ENCODE measurements around the gene CRIM1.
A peak's percentile ranks its signal among the peaks of the same experiment; 100 is the strongest.
"Not testable (repeated sequence)": the region's sequence is repeated elsewhere in the genome, so short reads cannot be mapped to it uniquely, and the experiment has no call there.

Gene CRIM1, protein sequence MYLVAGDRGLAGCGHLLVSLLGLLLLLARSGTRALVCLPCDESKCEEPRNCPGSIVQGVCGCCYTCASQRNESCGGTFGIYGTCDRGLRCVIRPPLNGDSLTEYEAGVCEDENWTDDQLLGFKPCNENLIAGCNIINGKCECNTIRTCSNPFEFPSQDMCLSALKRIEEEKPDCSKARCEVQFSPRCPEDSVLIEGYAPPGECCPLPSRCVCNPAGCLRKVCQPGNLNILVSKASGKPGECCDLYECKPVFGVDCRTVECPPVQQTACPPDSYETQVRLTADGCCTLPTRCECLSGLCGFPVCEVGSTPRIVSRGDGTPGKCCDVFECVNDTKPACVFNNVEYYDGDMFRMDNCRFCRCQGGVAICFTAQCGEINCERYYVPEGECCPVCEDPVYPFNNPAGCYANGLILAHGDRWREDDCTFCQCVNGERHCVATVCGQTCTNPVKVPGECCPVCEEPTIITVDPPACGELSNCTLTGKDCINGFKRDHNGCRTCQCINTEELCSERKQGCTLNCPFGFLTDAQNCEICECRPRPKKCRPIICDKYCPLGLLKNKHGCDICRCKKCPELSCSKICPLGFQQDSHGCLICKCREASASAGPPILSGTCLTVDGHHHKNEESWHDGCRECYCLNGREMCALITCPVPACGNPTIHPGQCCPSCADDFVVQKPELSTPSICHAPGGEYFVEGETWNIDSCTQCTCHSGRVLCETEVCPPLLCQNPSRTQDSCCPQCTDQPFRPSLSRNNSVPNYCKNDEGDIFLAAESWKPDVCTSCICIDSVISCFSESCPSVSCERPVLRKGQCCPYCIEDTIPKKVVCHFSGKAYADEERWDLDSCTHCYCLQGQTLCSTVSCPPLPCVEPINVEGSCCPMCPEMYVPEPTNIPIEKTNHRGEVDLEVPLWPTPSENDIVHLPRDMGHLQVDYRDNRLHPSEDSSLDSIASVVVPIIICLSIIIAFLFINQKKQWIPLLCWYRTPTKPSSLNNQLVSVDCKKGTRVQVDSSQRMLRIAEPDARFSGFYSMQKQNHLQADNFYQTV

DNA sequence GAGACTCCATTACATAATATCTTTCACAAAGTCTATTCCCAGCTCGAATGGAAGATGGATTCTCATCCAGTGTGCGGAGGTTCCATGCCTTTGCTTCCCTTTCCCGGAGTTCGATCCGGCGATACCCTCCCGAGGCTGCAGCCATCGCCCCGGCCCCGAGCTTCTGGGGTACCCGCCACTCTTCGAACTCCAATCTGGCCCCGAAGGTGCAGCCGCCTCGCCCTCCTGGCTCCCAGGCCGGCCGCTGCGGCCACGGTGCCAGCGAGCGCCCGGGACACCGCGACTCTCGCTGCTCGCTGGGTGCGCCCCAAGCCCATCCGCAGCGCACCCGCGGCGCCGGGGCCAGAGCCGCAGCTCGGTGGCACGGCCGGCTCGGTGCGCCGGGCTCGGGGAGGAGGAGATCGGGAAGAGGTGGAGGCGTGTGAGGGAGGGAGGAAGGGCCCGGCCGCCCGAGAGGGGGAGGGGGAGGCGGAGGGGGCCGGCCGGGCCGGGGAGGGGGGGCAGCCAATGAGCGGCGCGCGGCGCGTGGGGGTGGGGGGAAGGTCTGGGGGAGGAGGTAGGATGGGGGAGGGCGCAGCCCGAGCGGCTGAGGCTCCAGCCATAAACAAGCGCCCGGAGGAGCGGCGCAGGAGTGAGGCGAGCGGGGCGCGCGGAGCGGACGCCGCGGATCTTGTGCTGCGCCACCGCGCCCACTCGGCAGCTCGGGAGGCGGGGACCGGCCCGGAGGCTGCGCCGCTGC, at the start of gene CRIM1:
Gene CRIM1 (plus strand): TSS at position 628 of the 739 bp plus-strand sequence. CDS start 515 bp downstream, outside the sequence.
- TF ChIP-seq CTCF (conservative IDR thresholded peaks at IDR 0.05): no peak
- no peak for TF ChIP-seq ZFX (IDR thresholded peaks at IDR 0.05)
- H3K27ac ChIP-seq: peak within 1 kb of the TSS; percentile 48

DNA sequence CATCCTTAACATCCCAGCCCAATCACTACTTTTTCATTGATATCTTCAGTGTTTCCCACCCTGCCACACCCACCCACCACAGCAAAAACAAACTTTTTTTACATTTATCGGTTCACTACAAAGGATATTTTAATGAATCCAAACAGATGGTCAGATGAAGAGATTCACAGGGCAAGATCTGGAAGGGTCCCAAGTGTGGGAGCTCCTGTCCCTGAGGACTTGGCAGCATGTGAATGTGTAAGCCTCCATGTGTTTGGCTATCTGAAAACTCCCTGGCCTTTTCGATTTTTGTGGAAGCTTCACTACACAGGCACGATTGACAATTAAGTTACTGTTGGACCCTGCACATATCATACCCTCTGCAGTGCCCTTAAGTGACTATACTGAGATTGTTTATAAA, 48.1 kb upstream of the CRIM1 start:
- H3K27ac ChIP-seq: no peak overlapping the region
- TF ChIP-seq CTCF (conservative IDR thresholded peaks at IDR 0.05): no peak

DNA sequence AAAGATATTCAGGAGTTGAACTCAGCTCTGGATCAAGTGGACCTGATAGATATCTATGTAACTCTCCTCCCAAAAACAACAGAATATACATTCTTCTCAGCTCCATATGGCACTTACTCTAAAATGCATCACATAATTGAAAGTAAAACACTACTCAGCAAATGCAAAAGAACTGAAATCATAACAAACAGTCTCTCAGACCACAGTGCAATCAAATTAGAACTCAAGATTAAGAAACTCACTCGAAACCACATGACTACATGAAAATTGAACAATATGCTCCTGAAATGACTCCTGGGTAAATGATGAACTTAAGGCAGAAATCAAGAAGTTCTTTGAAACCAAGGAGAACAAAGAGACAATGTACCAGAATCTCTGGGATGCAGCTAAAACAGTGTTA, 45.1 kb upstream of the CRIM1 start:
- not testable (repeated sequence) for H3K27ac ChIP-seq

DNA sequence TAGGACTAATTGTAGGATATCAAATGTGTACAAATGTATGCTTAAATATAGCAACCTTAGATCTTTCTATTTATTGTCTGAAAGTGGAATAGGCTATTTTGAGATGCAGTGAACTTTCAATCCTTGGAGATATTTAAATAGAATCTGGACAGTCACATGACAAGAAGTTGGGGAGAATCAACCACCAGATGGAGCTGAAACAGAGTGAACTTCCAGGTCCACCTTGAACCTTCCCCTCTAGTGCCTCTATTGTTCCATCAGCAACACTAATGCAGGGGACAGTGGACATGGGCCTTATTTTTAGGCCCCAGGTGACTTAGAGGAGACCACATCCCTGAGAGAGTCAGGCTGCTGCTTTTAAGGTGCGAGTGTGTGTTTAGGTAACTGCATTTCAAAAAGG, 37.0 kb upstream of the CRIM1 start:
- TF ChIP-seq CTCF (conservative IDR thresholded peaks at IDR 0.05) (peak; percentile 21; the same call in 1 of the 2 replicates), ZFX (IDR thresholded peaks at IDR 0.05) (no peak)
- no peak overlapping the region for H3K27ac ChIP-seq

DNA sequence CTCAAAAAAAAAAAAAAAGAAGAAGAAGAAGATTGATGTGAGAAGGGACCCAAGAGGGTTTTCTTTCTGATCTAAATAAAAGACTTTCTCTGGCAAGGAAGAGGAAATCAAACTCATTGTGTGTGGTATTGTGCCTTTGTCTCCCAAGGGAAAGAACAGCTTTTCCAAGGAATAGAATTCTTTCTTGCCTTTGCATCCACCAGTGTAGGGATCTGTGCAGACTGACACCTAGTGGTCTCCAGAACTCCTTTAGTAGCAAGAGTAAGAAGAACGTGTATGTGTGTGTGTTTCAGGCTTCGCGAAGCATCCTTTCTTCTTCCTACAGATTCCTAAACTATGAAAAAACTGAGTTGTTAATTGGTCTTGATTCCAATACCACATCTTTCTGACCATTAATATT, 33.5 kb upstream of the CRIM1 start:
- no peak for TF ChIP-seq ZFX (IDR thresholded peaks at IDR 0.05)
- peak; percentile 36 for TF ChIP-seq CTCF (conservative IDR thresholded peaks at IDR 0.05)
- H3K27ac ChIP-seq: no peak overlapping the region

GRCh38 chr2:36326286-36326685, 29.3 kb upstream of the CRIM1 start:
- no peak overlapping the region for H3K27ac ChIP-seq
- TF ChIP-seq ZFX (IDR thresholded peaks at IDR 0.05) (no peak), CTCF (conservative IDR thresholded peaks at IDR 0.05) (no peak)

DNA sequence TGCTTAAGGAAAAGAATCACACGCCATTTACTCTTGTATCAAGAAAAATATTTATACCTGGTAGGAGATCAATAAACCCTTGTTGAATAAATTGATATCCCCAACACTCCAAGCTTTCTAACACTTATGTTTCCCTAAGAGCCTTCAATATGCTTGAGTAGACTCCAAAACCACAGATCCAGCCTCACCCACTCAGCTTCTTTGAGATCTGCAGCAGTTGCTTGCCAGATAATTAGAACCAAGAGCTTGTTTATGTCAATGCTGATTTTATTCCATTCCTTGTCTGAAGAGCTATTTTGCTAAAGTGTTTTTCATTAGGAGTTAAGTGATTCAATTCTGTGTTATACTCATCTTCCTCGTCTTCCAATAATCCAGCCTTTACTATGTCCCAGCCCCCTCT, 26.3 kb upstream of the CRIM1 start:
- TF ChIP-seq CTCF (conservative IDR thresholded peaks at IDR 0.05): no peak
- no peak for TF ChIP-seq ZFX (IDR thresholded peaks at IDR 0.05)
- no peak overlapping the region for H3K27ac ChIP-seq

Data from C4-2B (cell line).